ENCODE results near the gene DLGAP1. TPM values are rescaled to one million over a fixed set of nuclear protein-coding genes. Genes with fewer than 3 reads are reported as not detected.

Gene DLGAP1
- total and polyA plus RNA-seq, 2 of the 8 experiments (the other 6 are each of a cell fraction or from before 2014, with no cell fraction given), result 11.8 to 16.9 TPM

DNA sequence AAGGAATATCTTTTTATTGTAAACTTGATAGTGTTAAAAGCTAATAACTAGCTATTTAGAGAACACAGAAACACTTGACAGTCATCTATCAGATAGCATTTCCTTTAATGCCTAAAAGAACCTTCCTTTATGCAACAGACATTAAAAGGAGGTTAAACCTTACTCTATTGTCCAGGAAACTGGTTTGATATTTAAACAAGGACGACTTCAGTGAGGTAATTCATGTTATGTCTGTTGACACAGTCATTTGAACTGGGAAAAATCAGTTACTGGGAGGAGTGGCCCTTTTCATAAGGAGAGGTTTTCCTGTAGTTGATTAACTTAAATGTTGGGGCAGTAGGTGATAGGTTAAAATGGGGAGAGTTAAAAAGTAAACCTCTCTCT, 998.4 kb downstream of the DLGAP1 start (continued):
- TF ChIP-seq POU5F1 (IDR thresholded peaks at IDR 0.05; ENCODE audit: low read depth, low read length) (no peak), SRF (IDR thresholded peaks at IDR 0.05; ENCODE audit: low read depth, low read length) (no peak), CTBP2 (IDR thresholded peaks at IDR 0.05; ENCODE audit: borderline replicate concordance, insufficient read depth, insufficient read length, low read length) (no peak)
